Neuronal stem cell (in vitro differentiated cells): ENCODE data around the gene RTN4RL2.

ENCODE experiments used
- DNase-seq: peaks from one replicate; pipeline ENCODE4 v3.0.0-alpha.2; 2013; ENCODE audit warnings: low spot score
- H2AFZ ChIP-seq: one replicate; pipeline ENCODE4 v1.6.1; 2013; ENCODE audit warnings: mild to moderate bottlenecking, low read length, inconsistent platforms
- H2AK5ac ChIP-seq: 2 replicates; pipeline ENCODE4 v1.6.1; 2013; ENCODE audit warnings: low read depth, mild to moderate bottlenecking, inconsistent platforms, low read length, moderate library complexity, mixed read lengths
- H2BK120ac ChIP-seq: 2 replicates; pipeline ENCODE4 v1.6.1; 2013; ENCODE audit warnings: low read depth, mild to moderate bottlenecking, inconsistent platforms, low read length, moderate library complexity, mixed read lengths
- H2BK12ac ChIP-seq: one replicate; pipeline ENCODE4 v1.6.1; 2013; ENCODE audit warnings: low read length, inconsistent platforms
- H2BK15ac ChIP-seq: 2 replicates; pipeline ENCODE4 v1.6.1; 2013; ENCODE audit warnings: mild to moderate bottlenecking, low read length, inconsistent platforms, mixed read lengths
- H2BK5ac ChIP-seq: one replicate; pipeline ENCODE4 v1.6.1; 2013; ENCODE audit warnings: inconsistent platforms, mild to moderate bottlenecking, low read length, moderate library complexity
- H3K14ac ChIP-seq: one replicate; pipeline ENCODE4 v1.6.1; 2013; ENCODE audit warnings: low read length, inconsistent platforms
- H3K18ac ChIP-seq: 2 replicates; pipeline ENCODE4 v1.6.1; 2013; ENCODE audit warnings: low read length, inconsistent platforms
- H3K23ac ChIP-seq: 2 replicates; pipeline ENCODE4 v1.6.1; 2013; ENCODE audit warnings: low read depth, mild to moderate bottlenecking, mixed read lengths, low read length, inconsistent platforms; ENCODE audit not compliant: poor library complexity
- H3K27ac ChIP-seq: replicated peaks from 3 replicates; pipeline ENCODE4 v1.5.1; 2013; ENCODE audit warnings: low read length, inconsistent platforms
- H3K27me3 ChIP-seq, 3 experiments: 2 replicates each; pipeline ENCODE4 v1.6.1; 2013; ENCODE audit warnings: low read length in 3 of 3, mild to moderate bottlenecking in 2 of 3, inconsistent platforms in 1 of 3, low read depth in 1 of 3, mixed read lengths in 1 of 3, moderate library complexity in 1 of 3; ENCODE audit not compliant: control insufficient read depth in 3 of 3, insufficient read depth in 3 of 3
- H3K36me3 ChIP-seq, 2 donors: replicated peaks in 1 of 2; 2 replicates each; pipeline ENCODE4 v1.6.1; 2013; ENCODE audit warnings: low read length in 2 of 2; ENCODE audit not compliant: control insufficient read depth in 2 of 2, insufficient read depth in 2 of 2
- H3K4ac ChIP-seq: 2 replicates; pipeline ENCODE4 v1.6.1; 2013; ENCODE audit warnings: inconsistent platforms, mild to moderate bottlenecking, low read length, moderate library complexity
- H3K4me1 ChIP-seq, 2 donors: 1 replicate in 1 of 2; 2 replicates in 1 of 2; pipeline ENCODE4 v1.6.1; 2013; ENCODE audit warnings: low read length in 2 of 2, low read depth in 1 of 2; ENCODE audit not compliant: control insufficient read depth in 2 of 2, insufficient read depth in 1 of 2
- H3K4me2 ChIP-seq: one replicate; pipeline ENCODE4 v1.6.1; 2013; ENCODE audit warnings: mild to moderate bottlenecking, low read length, inconsistent platforms; ENCODE audit not compliant: insufficient read depth, poor library complexity, severe bottlenecking
- H3K4me3 ChIP-seq, 2 donors: 2 replicates each; pipeline ENCODE4 v1.5.1; 2013; ENCODE audit warnings: low read length in 2 of 2, mild to moderate bottlenecking in 2 of 2, inconsistent platforms in 1 of 2, moderate library complexity in 1 of 2
- H3K79me1 ChIP-seq: one replicate; pipeline ENCODE4 v1.6.1; 2013; ENCODE audit warnings: low read depth, mild to moderate bottlenecking, inconsistent platforms, low read length, moderate library complexity
- H3K9ac ChIP-seq: one replicate; pipeline ENCODE4 v1.6.1; 2013; ENCODE audit warnings: mild to moderate bottlenecking, low read depth, low read length, inconsistent platforms; ENCODE audit not compliant: poor library complexity
- H3K9me3 ChIP-seq, 2 donors: replicated peaks in 1 of 2; 2 replicates each; pipeline versions ENCODE3 to v1.6.1; 2013; ENCODE audit warnings: low read length in 2 of 2, mild to moderate bottlenecking in 2 of 2, inconsistent platforms in 1 of 2, low read depth in 1 of 2, mixed read lengths in 1 of 2, moderate library complexity in 1 of 2; ENCODE audit not compliant: control insufficient read depth in 2 of 2, insufficient read depth in 1 of 2
- H4K8ac ChIP-seq: one replicate; pipeline ENCODE4 v1.6.1; 2013; ENCODE audit warnings: low read depth, mild to moderate bottlenecking, inconsistent platforms, low read length, moderate library complexity
- H4K91ac ChIP-seq: one replicate; pipeline ENCODE4 v1.6.1; 2013; ENCODE audit warnings: low read length, low read depth, mild to moderate bottlenecking, inconsistent platforms; ENCODE audit not compliant: poor library complexity
- WGBS, 2 donors: extraction: QIAGEN DNeasy Blood & Tissue Kit; methylation state at CpG; one replicate each; pipeline ENCODE4 v1.1.7; 2013; ENCODE audit warnings: missing lambda C conversion rate in 2 of 2, mixed read lengths in 1 of 2; ENCODE audit not compliant: insufficient read length in 2 of 2, insufficient replicate concordance in 1 of 2; ENCODE audit errors: extremely low coverage in 2 of 2; 5-methylcytosine and 5-hydroxymethylcytosine counted together

The RTN4RL2 gene

GRCh38 chr11:57456960-57457642, 3.2 kb upstream of the RTN4RL2 start:
- H3K4me2 ChIP-seq, result no peak overlapping the region
- H3K27me3 ChIP-seq, result peaks cover 22 to 59% (median 47%) of the 10 kb centered on the region in 3 experiments
- H4K91ac ChIP-seq, result no peak overlapping the region
- H2BK5ac ChIP-seq, result no peak overlapping the region
- H2AK5ac ChIP-seq, result no peak overlapping the region
- H3K27ac ChIP-seq, result no peak overlapping the region
- no peak overlapping the region for H3K14ac ChIP-seq
- no CpG with 5 or more reads among the region's 19 CpGs for WGBS, 2 donors
- H3K4me3 ChIP-seq, result no peak overlapping the region
- no peak overlapping the region for H2BK15ac ChIP-seq
- H3K79me1 ChIP-seq, result no peaks in the 10 kb centered on the region
- peak; percentile 87 for DNase-seq
- no peak overlapping the region for H2BK12ac ChIP-seq
- H3K4ac ChIP-seq, result no peak overlapping the region
- peak overlapping the region; percentile 23 for H2AFZ ChIP-seq
- H3K9ac ChIP-seq, result no peak overlapping the region
- H3K4me1 ChIP-seq, result peaks cover 16 to 20% of the 10 kb centered on the region in 2 donors
- H3K18ac ChIP-seq, result no peak overlapping the region
- H4K8ac ChIP-seq, result no peak overlapping the region
- no peaks in the 10 kb centered on the region for H3K9me3 ChIP-seq
- H3K23ac ChIP-seq, result no peak overlapping the region
- no peaks in the 10 kb centered on the region for H3K36me3 ChIP-seq
- no peak overlapping the region for H2BK120ac ChIP-seq

- Histone ChIP-seq H3K18ac (peak overlapping the region; percentile 21), H3K14ac (no peak overlapping the region), H3K79me1 (no peaks in the 10 kb centered on the region), H2AK5ac (no peak overlapping the region), H2AFZ (no peak overlapping the region), H3K9me3 (no peaks in the 10 kb centered on the region), H3K27me3 (peaks cover 22 to 54% (median 49%) of the 10 kb centered on the region in 3 experiments), H2BK12ac (no peak overlapping the region), H3K4ac (no peak overlapping the region), H3K27ac (no peak overlapping the region), H3K23ac (no peak overlapping the region), H3K4me1 (peaks cover 16 to 21% of the 10 kb centered on the region in 2 donors), H2BK120ac (no peak overlapping the region), H3K4me2 (no peak overlapping the region), H2BK15ac (no peak overlapping the region), H3K9ac (no peak overlapping the region), H4K91ac (no peak overlapping the region), H2BK5ac (no peak overlapping the region), H3K36me3 (no peaks in the 10 kb centered on the region), H3K4me3 (no peak overlapping the region), H4K8ac (no peak overlapping the region)
- no peak for DNase-seq
- WGBS, 2 donors, result no CpG with 5 or more reads among the region's 7 CpGs
Observed at GRCh38 chr11:57457643-57458023, 2.7 kb upstream of the RTN4RL2 start.

DNA sequence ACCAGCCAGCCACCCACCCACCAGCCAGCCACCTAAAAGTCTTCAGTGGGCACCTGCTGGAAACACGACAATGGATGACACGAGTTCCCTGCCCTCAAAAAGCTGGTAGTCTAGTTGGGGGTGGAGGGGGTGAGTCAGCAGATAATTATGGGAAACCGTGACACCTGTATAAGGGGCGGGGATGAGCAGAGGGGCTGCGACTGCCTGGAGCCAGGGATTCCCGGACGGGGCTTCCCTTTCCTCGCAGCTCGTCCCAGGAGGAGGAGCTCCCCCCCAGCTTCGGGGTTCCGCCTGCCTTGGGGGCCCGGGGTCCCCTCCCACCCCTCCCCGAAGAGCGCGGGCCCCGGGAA, 2.3 kb upstream of the RTN4RL2 start:
- Histone ChIP-seq H2AK5ac (no peak overlapping the region), H3K14ac (no peak overlapping the region), H3K27ac (no peak overlapping the region), H3K23ac (no peak overlapping the region), H2BK12ac (no peak overlapping the region), H2BK5ac (no peak overlapping the region), H3K9ac (no peak overlapping the region), H4K8ac (no peak overlapping the region), H3K36me3 (no peaks in the 10 kb centered on the region), H2AFZ (peak overlapping the region; percentile 97), H3K79me1 (no peaks in the 10 kb centered on the region), H4K91ac (no peak overlapping the region), H3K4me3 (no peak overlapping the region), H2BK120ac (no peak overlapping the region), H3K27me3 (peaks cover 22 to 50% (median 49%) of the 10 kb centered on the region in 3 experiments), H3K18ac (no peak overlapping the region), H3K9me3 (no peaks in the 10 kb centered on the region), H2BK15ac (no peak overlapping the region), H3K4me1 (peaks cover 18 to 25% of the 10 kb centered on the region in 2 donors), H3K4ac (no peak overlapping the region), H3K4me2 (peak overlapping the region; percentile 48)
- DNase-seq, result no peak
- WGBS, 2 donors, result no CpG with 5 or more reads among the region's 16 CpGs

DNA sequence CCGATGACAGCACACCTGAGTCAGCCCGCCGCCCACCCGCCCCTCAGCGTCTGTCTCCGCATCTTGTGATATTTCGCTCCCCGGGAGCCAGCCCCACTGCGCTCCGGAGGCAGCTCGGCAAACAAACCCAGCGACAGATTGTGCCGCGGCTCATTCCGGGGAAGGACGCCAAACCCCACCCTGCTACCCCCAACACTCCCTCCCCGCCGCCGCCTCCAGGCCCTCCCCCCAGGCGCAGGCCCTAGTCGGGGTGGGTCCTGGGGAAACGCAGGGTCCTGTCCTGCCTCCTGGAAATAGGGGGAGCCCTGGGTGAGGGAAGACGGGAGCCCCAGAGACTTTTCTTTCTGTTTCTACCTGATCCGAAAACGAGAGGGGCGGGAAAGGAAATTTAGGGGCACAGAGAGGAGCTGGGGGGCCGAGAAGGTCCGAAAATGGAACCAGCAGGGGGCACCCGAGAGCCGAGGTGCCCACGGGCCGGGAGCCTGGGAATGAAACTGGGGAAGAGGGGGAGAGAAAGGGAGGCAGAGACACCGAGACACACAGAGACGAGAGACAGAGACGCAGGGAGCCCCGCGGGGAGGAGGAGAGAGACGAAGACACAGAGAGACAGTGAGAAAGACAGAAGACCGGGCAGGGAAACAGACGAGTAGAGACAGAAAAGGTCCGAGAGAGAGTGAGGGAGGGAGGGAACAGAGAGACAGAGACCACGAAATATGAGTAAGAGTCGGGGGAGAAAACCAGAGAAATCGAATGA, 1.7 kb upstream of the RTN4RL2 start:
- H2BK12ac ChIP-seq, result no peak overlapping the region
- H2BK5ac ChIP-seq, result no peak overlapping the region
- no peak overlapping the region for H3K9ac ChIP-seq
- no peaks in the 10 kb centered on the region for H3K9me3 ChIP-seq
- H4K8ac ChIP-seq, result no peak overlapping the region
- no peaks in the 10 kb centered on the region for H3K79me1 ChIP-seq
- H3K36me3 ChIP-seq, result no peaks in the 10 kb centered on the region
- peaks cover 22 to 49% (median 45%) of the 10 kb centered on the region in 3 experiments for H3K27me3 ChIP-seq
- H3K18ac ChIP-seq, result peak overlapping the region; percentile 51
- no peak for DNase-seq
- H3K27ac ChIP-seq, result no peak overlapping the region
- H3K4ac ChIP-seq, result no peak overlapping the region
- no peak overlapping the region for H3K14ac ChIP-seq
- peak overlapping the region in 1 of 2 donors; percentile 18 for H3K4me3 ChIP-seq
- peak overlapping the region; percentile 97 for H2AFZ ChIP-seq
- H2BK15ac ChIP-seq, result no peak overlapping the region
- H4K91ac ChIP-seq, result no peak overlapping the region
- H3K4me2 ChIP-seq, result peak overlapping the region; percentile 48
- H3K4me1 ChIP-seq, result peaks cover 21 to 30% of the 10 kb centered on the region in 2 donors
- WGBS, 2 donors, result no CpG with 5 or more reads among the region's 44 CpGs
- H2BK120ac ChIP-seq, result no peak overlapping the region
- peak overlapping the region; percentile 59 for H3K23ac ChIP-seq
- no peak overlapping the region for H2AK5ac ChIP-seq
